A549 (cell line): ENCODE data around the gene GNPTG. TPM values are rescaled to one million over a fixed set of nuclear protein-coding genes. Genes with fewer than 3 reads are reported as not detected.
A peak's percentile ranks its signal among the peaks of the same experiment; 100 is the strongest.

Experiments used
- ATAC-seq, 2 experiments: fragments of 200-7000 bp in 1 of 2; fragments of >200 bp in 1 of 2; cut with Nextera tagmentation in 1 of 2; cut with Tn5 transposase in 1 of 2; 3 replicates each; pipeline versions ENCODE4 v1.8.0 to v1.9.1; 2018 to 2020; ENCODE audit warnings: mild to moderate bottlenecking in 1 of 2, moderate library complexity in 1 of 2
- CTCF ChIA-PET: fragments of 300-600 bp; sonication (Branson Sonifier 250); formaldehyde crosslinking; extraction: SDS; loops from one replicate; lab custom pipeline; 2021; ENCODE audit warnings: antibody characterized with exemption, inconsistent platforms; lab: Yijun Ruan, JAX
- POLR2A ChIA-PET: fragments of 350-600 bp; formaldehyde crosslinking; extraction: SDS; loops from one replicate; lab custom pipeline; 2021; ENCODE audit warnings: antibody characterized with exemption, inconsistent platforms; lab: Yijun Ruan, JAX
- DNase-seq, 2 experiments: peaks; one replicate each; pipeline versions ENCODE4 v3.0.0 to v3.0.0-alpha.2; 2011 to 2016; ENCODE audit warnings: low read depth in 1 of 2, low spot score in 1 of 2
- FAIRE-seq: peaks from 2 replicates; lab custom pipeline; 2011; peaks lifted over from hg19 to GRCh38; lab: Jason Lieb, UNC
- H3K27ac ChIP-seq, 2 experiments: fragments of >200 bp; sonication (Bioruptor Twin); formaldehyde crosslinking; 3 replicates each; pipeline ENCODE4 v1.5.1; 2016 to 2017
- H3K4me1 ChIP-seq: fragments of >200 bp; sonication (Bioruptor Twin); formaldehyde crosslinking; 3 replicates; pipeline ENCODE4 v1.6.1; 2016
- H3K4me2 ChIP-seq: fragments of >200 bp; sonication (Bioruptor Twin); formaldehyde crosslinking; 3 replicates; pipeline ENCODE4 v1.6.1; 2016
- H3K4me3 ChIP-seq: fragments of >200 bp; sonication (Bioruptor Twin); formaldehyde crosslinking; 3 replicates; pipeline ENCODE4 v1.5.1; 2016
- H3K9me3 ChIP-seq: fragments of >200 bp; sonication (Bioruptor Twin); formaldehyde crosslinking; 3 replicates; pipeline ENCODE4 v1.6.1; 2016
- CBX8 ChIP-seq: fragments of 200-600 bp; sonication (generic); IDR thresholded peaks from 2 replicates; pipeline ENCODE4 v1.6.1; 2016
- CEBPB ChIP-seq, 2 experiments: fragments of >200 bp in 1 of 2; sonication (Bioruptor Twin) in 1 of 2; formaldehyde crosslinking in 1 of 2; IDR thresholded peaks; 2 replicates each; pipeline ENCODE4 v1.6.1; 2012 to 2016
- CHD2 ChIP-seq: fragments of 150-350 bp; IDR thresholded peaks from 2 replicates; pipeline ENCODE4 v1.6.1; 2014; ENCODE audit warnings: low read length; ENCODE audit not compliant: partially characterized antibody
- POLR2A ChIP-seq: IDR thresholded peaks from 2 replicates; pipeline ENCODE4 v1.6.1; 2012; ENCODE audit warnings: mild to moderate bottlenecking, low read length
- RAD21 ChIP-seq, 2 experiments: fragments of >200 bp in 1 of 2; sonication (Bioruptor Twin) in 1 of 2; formaldehyde crosslinking in 1 of 2; IDR thresholded peaks in 1 of 2; conservative IDR thresholded peaks in 1 of 2; 2 replicates in 1 of 2; 3 replicates in 1 of 2; pipeline ENCODE4 v1.6.1; 2012 to 2018; ENCODE audit warnings: inconsistent platforms in 1 of 2
- SMC3 ChIP-seq: fragments of >200 bp; sonication (Bioruptor Twin); formaldehyde crosslinking; IDR thresholded peaks from 3 replicates; pipeline ENCODE4 v1.6.1; 2018; ENCODE audit warnings: inconsistent platforms
- SREBF2 ChIP-seq: fragments of 450-650 bp; IDR thresholded peaks from 2 replicates; pipeline ENCODE4 v1.6.1; 2014; ENCODE audit warnings: mild to moderate bottlenecking, moderate library complexity
- ZSCAN20 ChIP-seq: fragments of 250-450 bp; sonication (Bioruptor Pico); IDR thresholded peaks from 2 replicates; pipeline ENCODE4 v1.8.0; 2022; ENCODE audit warnings: mild to moderate bottlenecking, moderate library complexity
- WGBS: methylation state at CpG from one replicate; pipeline ENCODE4 v1.1.6; 2017; ENCODE audit errors: missing lambda C conversion rate; 5-methylcytosine and 5-hydroxymethylcytosine counted together
- polyA plus RNA-seq, 4 experiments: library from polyadenylated mRNA; depleted of rRNA in 3 of 4; stranded (reverse); fragments of >200 nt; fragmentation: RNase III in 1 of 4; extraction: RNeasy Plus Mini Kit Qiagen cat#74134 plus additional on column Dnase treatment in 1 of 4; gene quantifications; 2 replicates in 3 of 4; 3 replicates in 1 of 4; pipeline ENCODE4 v1.2.3, GENCODE V29; 2011 to 2017
- TF ChIP-seq, protein P1 (sequence below): fragments of >200 bp; sonication (Bioruptor Twin); formaldehyde crosslinking; IDR thresholded peaks from 3 replicates; pipeline ENCODE4 v1.5.1; 2016
- TF ChIP-seq, protein P2 (sequence below): fragments of 200-600 bp; sonication (generic); IDR thresholded peaks from 2 replicates; pipeline ENCODE4 v1.6.1; 2016; ENCODE audit warnings: antibody characterized with exemption, mild to moderate bottlenecking, moderate library complexity
- TF ChIP-seq, protein P3 (sequence below): IDR thresholded peaks from 2 replicates; pipeline ENCODE4 v1.6.1; 2012

GNPTG gene
- polyA plus RNA-seq, 2 of the 4 experiments (the other 2 are of a cell fraction), result 23.4 to 24.2 TPM

DNA sequence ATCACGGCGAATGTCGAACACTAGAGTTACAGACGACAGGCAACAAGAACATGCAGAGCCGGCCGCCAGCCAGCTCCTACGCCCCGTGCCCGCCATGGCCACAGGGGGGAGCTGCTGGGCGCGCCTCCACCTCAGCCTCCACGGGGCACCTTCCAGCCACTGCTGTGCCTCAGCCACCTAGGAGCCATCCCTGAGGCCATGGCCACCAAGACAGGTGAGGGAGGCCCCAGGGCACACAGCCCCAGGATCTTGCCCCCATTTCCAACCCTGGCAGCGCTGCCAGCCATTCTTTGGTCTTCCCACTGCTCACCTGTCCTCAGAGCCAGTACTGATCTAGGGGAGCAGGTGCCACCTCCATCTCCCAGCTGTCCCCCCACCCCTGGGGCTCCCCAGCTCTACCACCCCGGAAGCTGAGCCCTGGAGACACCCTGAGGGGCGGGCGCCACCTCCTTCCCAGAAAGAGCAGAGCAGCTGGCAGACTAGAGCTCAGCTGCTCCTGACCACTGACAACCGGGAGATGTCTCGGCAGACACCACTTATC lies 11.8 kb downstream of the GNPTG start:
- FAIRE-seq (no peak), DNase-seq (peak; percentile 67 to 76), ATAC-seq (peak; percentile 82 to 88)
- no peak overlapping the region for H3K4me3 ChIP-seq
- ChIA-PET POLR2A (interaction anchor here (1.0 kb wide), 1 partner anchor 14 kb away, joined by 6 read pairs; no protein-coding TSS in a partner anchor), CTCF (interaction anchor here (0.5 to 9.1 kb wide), 32 partner anchors 8 to 524 kb away, joined by 3 to 127 read pairs (median 4); partner anchors contain the start of gene UBE2I)
- TF ChIP-seq, protein P1, sequence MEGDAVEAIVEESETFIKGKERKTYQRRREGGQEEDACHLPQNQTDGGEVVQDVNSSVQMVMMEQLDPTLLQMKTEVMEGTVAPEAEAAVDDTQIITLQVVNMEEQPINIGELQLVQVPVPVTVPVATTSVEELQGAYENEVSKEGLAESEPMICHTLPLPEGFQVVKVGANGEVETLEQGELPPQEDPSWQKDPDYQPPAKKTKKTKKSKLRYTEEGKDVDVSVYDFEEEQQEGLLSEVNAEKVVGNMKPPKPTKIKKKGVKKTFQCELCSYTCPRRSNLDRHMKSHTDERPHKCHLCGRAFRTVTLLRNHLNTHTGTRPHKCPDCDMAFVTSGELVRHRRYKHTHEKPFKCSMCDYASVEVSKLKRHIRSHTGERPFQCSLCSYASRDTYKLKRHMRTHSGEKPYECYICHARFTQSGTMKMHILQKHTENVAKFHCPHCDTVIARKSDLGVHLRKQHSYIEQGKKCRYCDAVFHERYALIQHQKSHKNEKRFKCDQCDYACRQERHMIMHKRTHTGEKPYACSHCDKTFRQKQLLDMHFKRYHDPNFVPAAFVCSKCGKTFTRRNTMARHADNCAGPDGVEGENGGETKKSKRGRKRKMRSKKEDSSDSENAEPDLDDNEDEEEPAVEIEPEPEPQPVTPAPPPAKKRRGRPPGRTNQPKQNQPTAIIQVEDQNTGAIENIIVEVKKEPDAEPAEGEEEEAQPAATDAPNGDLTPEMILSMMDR, result peak; percentile 83
- TF ChIP-seq, protein P2, sequence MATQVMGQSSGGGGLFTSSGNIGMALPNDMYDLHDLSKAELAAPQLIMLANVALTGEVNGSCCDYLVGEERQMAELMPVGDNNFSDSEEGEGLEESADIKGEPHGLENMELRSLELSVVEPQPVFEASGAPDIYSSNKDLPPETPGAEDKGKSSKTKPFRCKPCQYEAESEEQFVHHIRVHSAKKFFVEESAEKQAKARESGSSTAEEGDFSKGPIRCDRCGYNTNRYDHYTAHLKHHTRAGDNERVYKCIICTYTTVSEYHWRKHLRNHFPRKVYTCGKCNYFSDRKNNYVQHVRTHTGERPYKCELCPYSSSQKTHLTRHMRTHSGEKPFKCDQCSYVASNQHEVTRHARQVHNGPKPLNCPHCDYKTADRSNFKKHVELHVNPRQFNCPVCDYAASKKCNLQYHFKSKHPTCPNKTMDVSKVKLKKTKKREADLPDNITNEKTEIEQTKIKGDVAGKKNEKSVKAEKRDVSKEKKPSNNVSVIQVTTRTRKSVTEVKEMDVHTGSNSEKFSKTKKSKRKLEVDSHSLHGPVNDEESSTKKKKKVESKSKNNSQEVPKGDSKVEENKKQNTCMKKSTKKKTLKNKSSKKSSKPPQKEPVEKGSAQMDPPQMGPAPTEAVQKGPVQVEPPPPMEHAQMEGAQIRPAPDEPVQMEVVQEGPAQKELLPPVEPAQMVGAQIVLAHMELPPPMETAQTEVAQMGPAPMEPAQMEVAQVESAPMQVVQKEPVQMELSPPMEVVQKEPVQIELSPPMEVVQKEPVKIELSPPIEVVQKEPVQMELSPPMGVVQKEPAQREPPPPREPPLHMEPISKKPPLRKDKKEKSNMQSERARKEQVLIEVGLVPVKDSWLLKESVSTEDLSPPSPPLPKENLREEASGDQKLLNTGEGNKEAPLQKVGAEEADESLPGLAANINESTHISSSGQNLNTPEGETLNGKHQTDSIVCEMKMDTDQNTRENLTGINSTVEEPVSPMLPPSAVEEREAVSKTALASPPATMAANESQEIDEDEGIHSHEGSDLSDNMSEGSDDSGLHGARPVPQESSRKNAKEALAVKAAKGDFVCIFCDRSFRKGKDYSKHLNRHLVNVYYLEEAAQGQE, result no peak
- TF ChIP-seq RAD21 (conservative IDR thresholded peaks at IDR 0.05 in 1 of 2, IDR thresholded peaks at IDR 0.05 in 1 of 2), result peak; percentile 45 to 60
- TF ChIP-seq ZSCAN20 (CRISPR knock-in tag), result no peak
- TF ChIP-seq, protein P3, sequence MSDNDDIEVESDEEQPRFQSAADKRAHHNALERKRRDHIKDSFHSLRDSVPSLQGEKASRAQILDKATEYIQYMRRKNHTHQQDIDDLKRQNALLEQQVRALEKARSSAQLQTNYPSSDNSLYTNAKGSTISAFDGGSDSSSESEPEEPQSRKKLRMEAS, result 0 out of 2 replicates have a peak, but pooled peaks have one; percentile 29
- TF ChIP-seq SMC3, result peak; percentile 69
- H3K9me3 ChIP-seq, result no peaks in the 10 kb centered on the region
- H3K4me1 ChIP-seq, result peaks cover 3% of the 10 kb centered on the region
- H3K27ac ChIP-seq, result 0 out of 6 replicates have a peak overlapping the region, but pooled peaks of 1 of the 2 experiments have one; percentile 0
- H3K4me2 ChIP-seq, result no peak overlapping the region
- WGBS, result 35% methylated on average over 18 of the region's 18 CpGs

DNA sequence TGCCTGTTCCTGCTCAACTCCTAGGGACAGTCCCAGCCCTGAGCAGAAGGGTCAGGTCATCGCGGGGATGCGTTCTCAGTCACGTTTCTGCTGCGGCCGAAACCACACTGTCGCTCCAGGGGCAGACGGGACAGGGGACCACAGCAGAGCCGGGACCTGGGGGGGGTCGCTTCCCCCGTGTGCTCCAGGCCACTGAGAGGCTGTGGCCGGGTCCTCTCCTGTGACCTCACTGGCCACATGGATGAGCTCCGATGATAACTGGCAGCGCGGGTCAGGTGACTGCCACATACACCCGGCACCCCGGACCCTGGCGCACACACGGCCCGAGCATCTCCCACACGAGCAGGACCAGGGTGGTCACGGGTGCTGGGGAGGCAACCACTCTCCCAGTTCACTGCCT lies 12.8 kb downstream of the GNPTG start:
- H3K4me3 ChIP-seq, result no peak overlapping the region
- H3K4me2 ChIP-seq, result no peak overlapping the region
- ATAC-seq (no peak), FAIRE-seq (no peak)
- no peaks in the 10 kb centered on the region for H3K9me3 ChIP-seq
- H3K27ac ChIP-seq, result no peak overlapping the region
- 89% methylated on average over 22 of the region's 22 CpGs for WGBS
- TF ChIP-seq CHD2 (no peak), CEBPB (IDR thresholded peaks at IDR 0.05) (no peak), SREBF2 (no peak), POLR2A (no peak), CBX8 (no peak)
- TF ChIP-seq, protein P2, result no peak
- TF ChIP-seq, all 56 proteins: peak for 0
- H3K4me1 ChIP-seq, result peaks cover 3% of the 10 kb centered on the region; the same call in 1 of the 3 replicates
- ChIA-PET CTCF (interaction anchor here (0.6 to 9.1 kb wide), 14 partner anchors 9 to 1312 kb away, joined by 3 to 127 read pairs (median 7); no protein-coding TSS in a partner anchor), POLR2A (interaction anchor here (0.6 to 1.9 kb wide), 3 partner anchors 14 to 56 kb away, joined by 3 to 8 read pairs (median 3); partner anchors contain the start of gene UQCC4)
- DNase-seq, result no peak
